ENCODE results near the gene MYO18B. TPM values are rescaled to one million over a fixed set of nuclear protein-coding genes. Genes with fewer than 3 reads are reported as not detected.

Gene MYO18B
- total and polyA plus RNA-seq, 2 donors (not counting 1 experiment from before 2014, with no cell fraction given): 0.15 TPM; not detected in 1

- Histone ChIP-seq H2AFZ (ENCODE audit: insufficient read depth, low read depth, low read length, poor library complexity, severe bottlenecking) (no peak overlapping the region), H3K4me2 (replicated peaks; ENCODE audit: low read depth, low read length, poor library complexity, severe bottlenecking) (no peak overlapping the region), H3K27ac (ENCODE audit: low read length in 2 of 2) (no peak overlapping the region), H3K9me3 (ENCODE audit: control extremely low read depth in 1 of 3, control insufficient read depth in 2 of 3, insufficient read depth in 1 of 3, low read length in 2 of 3) (no peaks in the 10 kb centered on the region), H3K36me3 (replicated peaks in 1 of 2; ENCODE audit: control extremely low read depth in 1 of 2, control insufficient read depth in 1 of 2, extremely low read depth in 1 of 2, insufficient read depth in 2 of 2, low read length in 1 of 2) (no peaks in the 10 kb centered on the region), H3K9ac (ENCODE audit: low read length) (no peak overlapping the region), H3K79me2 (ENCODE audit: control insufficient read depth, insufficient read depth, low read length) (no peaks in the 10 kb centered on the region), H3K4me1 (ENCODE audit: control insufficient read depth in 2 of 2, insufficient read depth in 2 of 2, low read length in 2 of 2) (no peaks in the 10 kb centered on the region), H4K20me1 (ENCODE audit: control insufficient read depth, insufficient read depth, low read length, poor library complexity, severe bottlenecking) (no peaks in the 10 kb centered on the region), H3K27me3 (replicated peaks in 1 of 4; ENCODE audit: control extremely low read depth in 1 of 4, control insufficient read depth in 3 of 4, insufficient read depth in 4 of 4, low read length in 3 of 4) (no peaks in the 10 kb centered on the region), H3K4me3 (ENCODE audit: control extremely low read depth in 1 of 5, extremely low read depth in 1 of 5, insufficient read depth in 1 of 5, low read depth in 2 of 5, low read length in 4 of 5) (no peak overlapping the region)
- no peaks in the 10 kb centered on the region for H3K9me3 Mint-ChIP-seq (ENCODE audit: insufficient read depth)
- TF ChIP-seq CTCF (IDR thresholded peaks at IDR 0.05): no peak
- no peak for TF ChIP-seq EZH2 (IDR thresholded peaks at IDR 0.05; ENCODE audit: borderline replicate concordance, insufficient read depth, low read depth, low read length, poor library complexity, severe bottlenecking)
- peaks cover 35% of the 10 kb centered on the region for H3K27me3 Mint-ChIP-seq
- ATAC-seq (ENCODE audit: low read depth): no peak
- ChIA-PET CTCF (no interaction called here), POLR2A (no interaction called here)
- WGBS (ENCODE audit: insufficient coverage): 51% methylated on average over 4 of the region's 4 CpGs
- no peak overlapping the region for H3K4me3 Mint-ChIP-seq
- H3K4me1 Mint-ChIP-seq: no peaks in the 10 kb centered on the region
- H3K27ac Mint-ChIP-seq: no peak overlapping the region
- DNase-seq: no peak
- intact Hi-C loops (cut with micrococcal nuclease): no loop called here
Observed at GRCh38 chr22:25892678-25893077, 150.7 kb downstream of the MYO18B start.

- Histone ChIP-seq H4K20me1 (ENCODE audit: control insufficient read depth, insufficient read depth, low read length, poor library complexity, severe bottlenecking) (no peaks in the 10 kb centered on the region), H3K9me3 (ENCODE audit: control extremely low read depth in 1 of 3, control insufficient read depth in 2 of 3, insufficient read depth in 1 of 3, low read length in 2 of 3) (no peaks in the 10 kb centered on the region), H3K79me2 (ENCODE audit: control insufficient read depth, insufficient read depth, low read length) (no peaks in the 10 kb centered on the region), H3K4me3 (ENCODE audit: control extremely low read depth in 1 of 5, extremely low read depth in 1 of 5, insufficient read depth in 1 of 5, low read depth in 2 of 5, low read length in 4 of 5) (no peak overlapping the region), H3K27me3 (replicated peaks in 1 of 4; ENCODE audit: control extremely low read depth in 1 of 4, control insufficient read depth in 3 of 4, insufficient read depth in 4 of 4, low read length in 3 of 4) (no peaks in the 10 kb centered on the region), H3K4me2 (replicated peaks; ENCODE audit: low read depth, low read length, poor library complexity, severe bottlenecking) (no peak overlapping the region), H3K4me1 (ENCODE audit: control insufficient read depth in 2 of 2, insufficient read depth in 2 of 2, low read length in 2 of 2) (no peaks in the 10 kb centered on the region), H3K9ac (ENCODE audit: low read length) (no peak overlapping the region), H3K36me3 (replicated peaks in 1 of 2; ENCODE audit: control extremely low read depth in 1 of 2, control insufficient read depth in 1 of 2, extremely low read depth in 1 of 2, insufficient read depth in 2 of 2, low read length in 1 of 2) (no peaks in the 10 kb centered on the region), H3K27ac (ENCODE audit: low read length in 2 of 2) (no peak overlapping the region), H2AFZ (ENCODE audit: insufficient read depth, low read depth, low read length, poor library complexity, severe bottlenecking) (no peak overlapping the region)
- no peak for DNase-seq
- intact Hi-C loops (cut with micrococcal nuclease): loop anchor here (5.0 kb wide), 1 partner anchor 437 kb away; no protein-coding TSS in a partner anchor
- 80% methylated on average over 1 of the region's 3 CpGs for WGBS (ENCODE audit: insufficient coverage)
- Mint-ChIP-seq H3K9me3 (ENCODE audit: insufficient read depth) (no peaks in the 10 kb centered on the region), H3K27me3 (peaks cover 29% of the 10 kb centered on the region), H3K27ac (no peak overlapping the region), H3K4me1 (no peaks in the 10 kb centered on the region), H3K4me3 (no peak overlapping the region)
- TF ChIP-seq EZH2 (IDR thresholded peaks at IDR 0.05; ENCODE audit: borderline replicate concordance, insufficient read depth, low read depth, low read length, poor library complexity, severe bottlenecking): no peak
- TF ChIP-seq CTCF (IDR thresholded peaks at IDR 0.05): no peak
- ChIA-PET POLR2A (no interaction called here), CTCF (interaction anchor here (0.7 to 1.2 kb wide), 3 partner anchors 435 to 465 kb away, joined by 3 to 4 read pairs (median 3); no protein-coding TSS in a partner anchor)
- no peak for ATAC-seq (ENCODE audit: low read depth)
Observed at GRCh38 chr22:25895678-25896077, 153.7 kb downstream of the MYO18B start.
